Mesendoderm (in vitro differentiated cells): ENCODE results near the gene MCAM.

ENCODE experiments used
- DNase-seq: peaks from one replicate; pipeline ENCODE4 v3.0.0; 2013
- H2AK5ac ChIP-seq: 2 replicates; pipeline ENCODE4 v1.6.1; 2013; ENCODE audit warnings: low read length, inconsistent platforms
- H2BK120ac ChIP-seq: 2 replicates; pipeline ENCODE4 v1.6.1; 2013; ENCODE audit warnings: low read depth, mild to moderate bottlenecking, low read length, moderate library complexity, mixed read lengths
- H2BK15ac ChIP-seq: replicated peaks from 2 replicates; pipeline ENCODE4 v1.6.1; 2013; ENCODE audit warnings: low read depth, mild to moderate bottlenecking, moderate library complexity
- H2BK5ac ChIP-seq: 2 replicates; pipeline ENCODE4 v1.6.1; 2013; ENCODE audit warnings: low read length, inconsistent platforms
- H3K18ac ChIP-seq: 2 replicates; pipeline ENCODE4 v1.6.1; 2013; ENCODE audit warnings: mild to moderate bottlenecking, low read length, mixed read lengths
- H3K23ac ChIP-seq: one replicate; pipeline ENCODE4 v1.6.1; 2013; ENCODE audit warnings: low read length
- H3K27ac ChIP-seq: 2 replicates; pipeline ENCODE4 v1.5.1; 2013; ENCODE audit warnings: low read depth, mild to moderate bottlenecking, inconsistent platforms, low read length, moderate library complexity
- H3K27me3 ChIP-seq: 2 replicates; pipeline ENCODE4 v1.6.1; 2013; ENCODE audit warnings: low read length, control low read depth, mild to moderate bottlenecking, inconsistent platforms; ENCODE audit not compliant: insufficient read depth, poor library complexity
- H3K36me3 ChIP-seq: 2 replicates; pipeline ENCODE4 v1.6.1; 2013; ENCODE audit warnings: low read length, inconsistent platforms; ENCODE audit not compliant: control insufficient read depth, insufficient read depth
- H3K4ac ChIP-seq: one replicate; pipeline ENCODE4 v1.6.1; 2013; ENCODE audit warnings: low read depth, mild to moderate bottlenecking, low read length, moderate library complexity
- H3K4me1 ChIP-seq: 2 replicates; pipeline ENCODE4 v1.6.1; 2013; ENCODE audit warnings: low read depth, low read length, inconsistent platforms; ENCODE audit not compliant: control insufficient read depth
- H3K4me2 ChIP-seq: 2 replicates; pipeline ENCODE4 v1.6.1; 2013; ENCODE audit warnings: low read length
- H3K4me3 ChIP-seq: 2 replicates; pipeline ENCODE4 v1.5.1; 2013; ENCODE audit warnings: mild to moderate bottlenecking, low read length
- H3K56ac ChIP-seq: one replicate; pipeline ENCODE4 v1.6.1; 2013; ENCODE audit warnings: low read length
- H3K79me1 ChIP-seq: 2 replicates; pipeline ENCODE4 v1.6.1; 2013; ENCODE audit warnings: low read length, inconsistent platforms
- H3K79me2 ChIP-seq: 2 replicates; pipeline ENCODE4 v1.6.1; 2013; ENCODE audit warnings: mild to moderate bottlenecking, low read length; ENCODE audit not compliant: control insufficient read depth, insufficient read depth
- H3K9ac ChIP-seq: 2 replicates; pipeline ENCODE4 v1.6.1; 2013; ENCODE audit warnings: low read length, inconsistent platforms
- H4K5ac ChIP-seq: one replicate; pipeline ENCODE4 v1.6.1; 2013; ENCODE audit warnings: low read length
- H4K8ac ChIP-seq: one replicate; pipeline ENCODE4 v1.6.1; 2013; ENCODE audit warnings: low read depth, mild to moderate bottlenecking, control low read depth, low read length, moderate library complexity
- WGBS: extraction: QIAGEN DNeasy Blood & Tissue Kit; methylation state at CpG from one replicate; pipeline ENCODE4 v1.1.7; 2013; ENCODE audit warnings: low lambda C conversion rate, missing lambda C conversion rate; ENCODE audit not compliant: insufficient coverage; ENCODE audit errors: extremely low coverage; 5-methylcytosine and 5-hydroxymethylcytosine counted together

MCAM gene

GRCh38 chr11:119324189-119324588 is 7.3 kb upstream of the MCAM start:
- Histone ChIP-seq H3K36me3 (no peaks in the 10 kb centered on the region), H3K27me3 (no peaks in the 10 kb centered on the region), H3K79me1 (no peaks in the 10 kb centered on the region), H3K9ac (no peak overlapping the region), H2BK120ac (no peak overlapping the region), H4K5ac (no peak overlapping the region), H3K4ac (no peak overlapping the region), H3K27ac (no peak overlapping the region), H2AK5ac (no peak overlapping the region), H3K4me1 (peaks cover 12% of the 10 kb centered on the region), H2BK15ac (no peak overlapping the region), H3K4me2 (no peak overlapping the region), H4K8ac (no peak overlapping the region), H2BK5ac (no peak overlapping the region), H3K4me3 (no peak overlapping the region), H3K23ac (no peak overlapping the region), H3K56ac (no peak overlapping the region), H3K79me2 (no peaks in the 10 kb centered on the region), H3K18ac (no peak overlapping the region)
- no peak for DNase-seq
- no CpG with 5 or more reads among the region's 4 CpGs for WGBS

- H3K56ac ChIP-seq: no peak overlapping the region
- no peak overlapping the region for H2BK15ac ChIP-seq
- no peak overlapping the region for H2AK5ac ChIP-seq
- no peak overlapping the region for H3K18ac ChIP-seq
- no peak overlapping the region for H3K9ac ChIP-seq
- no peak overlapping the region for H2BK5ac ChIP-seq
- H3K79me2 ChIP-seq: no peaks in the 10 kb centered on the region
- H3K36me3 ChIP-seq: no peaks in the 10 kb centered on the region
- no peak overlapping the region for H3K27ac ChIP-seq
- peak; percentile 83 for DNase-seq
- no peak overlapping the region for H3K4me3 ChIP-seq
- H3K79me1 ChIP-seq: no peaks in the 10 kb centered on the region
- no peaks in the 10 kb centered on the region for H3K27me3 ChIP-seq
- H4K8ac ChIP-seq: no peak overlapping the region
- H3K4me1 ChIP-seq: peaks cover 18% of the 10 kb centered on the region
- H3K4me2 ChIP-seq: no peak overlapping the region
- no peak overlapping the region for H2BK120ac ChIP-seq
- H4K5ac ChIP-seq: peak overlapping the region; percentile 40
- WGBS: no CpG with 5 or more reads among the region's 8 CpGs
- H3K4ac ChIP-seq: no peak overlapping the region
- no peak overlapping the region for H3K23ac ChIP-seq
These were observed 6.7 kb upstream of the MCAM start for GRCh38 chr11:119323532-119324033.

GRCh38 chr11:119322921-119323531 is 6.1 kb upstream of the MCAM start:
- no peaks in the 10 kb centered on the region for H3K79me2 ChIP-seq
- no peak overlapping the region for H3K56ac ChIP-seq
- H3K36me3 ChIP-seq: no peaks in the 10 kb centered on the region
- H3K4ac ChIP-seq: no peak overlapping the region
- no peak for DNase-seq
- no peak overlapping the region for H2BK15ac ChIP-seq
- no peak overlapping the region for H3K27ac ChIP-seq
- no peak overlapping the region for H3K4me2 ChIP-seq
- H3K4me3 ChIP-seq: no peak overlapping the region
- no peak overlapping the region for H3K9ac ChIP-seq
- no peak overlapping the region for H4K8ac ChIP-seq
- WGBS: no CpG with 5 or more reads among the region's 20 CpGs
- H3K23ac ChIP-seq: no peak overlapping the region
- H2AK5ac ChIP-seq: no peak overlapping the region
- H3K18ac ChIP-seq: no peak overlapping the region
- no peaks in the 10 kb centered on the region for H3K27me3 ChIP-seq
- peaks cover 24% of the 10 kb centered on the region for H3K4me1 ChIP-seq
- no peak overlapping the region for H4K5ac ChIP-seq
- H2BK120ac ChIP-seq: no peak overlapping the region
- no peaks in the 10 kb centered on the region for H3K79me1 ChIP-seq
- H2BK5ac ChIP-seq: no peak overlapping the region

GRCh38 chr11:119322360-119322739 is 5.4 kb upstream of the MCAM start:
- Histone ChIP-seq H3K36me3 (no peaks in the 10 kb centered on the region), H3K23ac (no peak overlapping the region), H3K27ac (no peak overlapping the region), H4K5ac (peak overlapping the region; percentile 64), H2BK5ac (no peak overlapping the region), H3K4me1 (peaks cover 30% of the 10 kb centered on the region), H3K56ac (peak overlapping the region; percentile 28), H2BK15ac (no peak overlapping the region), H3K4me2 (no peak overlapping the region), H2AK5ac (peak overlapping the region; percentile 55), H3K9ac (peak overlapping the region; percentile 2), H3K18ac (no peak overlapping the region), H3K4me3 (no peak overlapping the region), H2BK120ac (no peak overlapping the region), H3K27me3 (no peaks in the 10 kb centered on the region), H3K79me1 (no peaks in the 10 kb centered on the region), H3K4ac (no peak overlapping the region), H4K8ac (no peak overlapping the region), H3K79me2 (no peaks in the 10 kb centered on the region)
- DNase-seq: no peak
- no CpG with 5 or more reads among the region's 6 CpGs for WGBS

GRCh38 chr11:119320776-119321524 is 4.0 kb upstream of the MCAM start:
- H3K4me3 ChIP-seq: peak overlapping the region; percentile 15
- H2BK5ac ChIP-seq: peak overlapping the region; percentile 51
- no peak overlapping the region for H4K5ac ChIP-seq
- peak overlapping the region; percentile 50 for H2BK120ac ChIP-seq
- no peak overlapping the region for H2BK15ac ChIP-seq
- DNase-seq: peak; percentile 86
- no peaks in the 10 kb centered on the region for H3K79me1 ChIP-seq
- H3K36me3 ChIP-seq: no peaks in the 10 kb centered on the region
- H3K9ac ChIP-seq: peak overlapping the region; percentile 63
- H3K4me2 ChIP-seq: peak overlapping the region; percentile 63
- peak overlapping the region; percentile 89 for H3K18ac ChIP-seq
- H3K4ac ChIP-seq: peak overlapping the region; percentile 82
- no peak overlapping the region for H2AK5ac ChIP-seq
- no peaks in the 10 kb centered on the region for H3K27me3 ChIP-seq
- WGBS: no CpG with 5 or more reads among the region's 60 CpGs
- peak overlapping the region; percentile 95 for H3K27ac ChIP-seq
- H3K79me2 ChIP-seq: no peaks in the 10 kb centered on the region
- H3K23ac ChIP-seq: peak overlapping the region; percentile 24
- H3K56ac ChIP-seq: peak overlapping the region; percentile 92
- peak overlapping the region; percentile 58 for H4K8ac ChIP-seq
- H3K4me1 ChIP-seq: peaks cover 31% of the 10 kb centered on the region
